NCI-H2171 (cell line): Measurements from ENCODE around the gene APLP2.
A peak's percentile ranks its signal among the peaks of the same experiment; 100 is the strongest.

ENCODE experiments used
- DNase-seq: peaks from one replicate; lab custom pipeline; 2025; lab: John Stamatoyannopoulos, UW

The APLP2 gene

DNA sequence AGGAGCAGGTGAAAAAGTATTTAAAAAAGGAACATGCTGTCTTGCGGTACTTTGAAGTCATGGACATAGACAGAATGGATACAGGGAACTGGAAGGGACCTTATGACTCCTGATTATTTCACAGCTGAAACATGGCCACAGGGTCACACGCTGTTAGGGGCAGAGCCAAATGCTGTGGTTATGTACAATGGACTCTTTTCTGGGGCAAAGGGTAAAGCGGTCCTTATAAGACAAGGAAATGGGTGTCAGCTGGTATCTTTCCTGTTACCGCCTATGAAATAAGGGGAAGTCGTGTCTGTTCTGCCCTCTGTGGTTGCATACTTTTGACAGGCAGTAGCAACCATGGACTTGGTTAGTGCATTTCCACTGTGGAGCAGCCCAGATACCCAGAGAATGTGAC is 77.1 kb downstream of the APLP2 start:
- DNase-seq: no peak

GRCh38 chr11:130148796-130149326 is 79.2 kb downstream of the APLP2 start:
- DNase-seq: no peak

DNA sequence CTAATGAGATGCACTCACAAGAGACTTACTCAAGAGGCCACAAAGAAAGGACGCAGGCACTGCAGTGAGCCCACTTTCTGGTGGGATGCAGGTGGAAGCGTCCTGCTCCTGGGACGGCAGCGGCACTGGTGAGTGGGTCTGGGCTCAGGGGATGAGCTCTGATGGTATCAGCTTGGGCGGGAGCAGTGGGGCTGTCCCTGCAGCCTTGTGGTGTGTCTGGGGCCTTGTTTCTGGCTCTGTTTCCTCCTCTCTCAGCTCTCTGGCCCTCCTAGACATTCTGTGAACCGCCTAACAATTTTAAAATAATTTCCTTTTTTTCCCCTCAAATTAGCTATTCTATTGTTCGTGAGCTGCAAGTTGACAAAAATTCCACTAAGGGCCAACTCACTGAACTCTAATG is 81.1 kb downstream of the APLP2 start:
- no peak for DNase-seq

- no peak for DNase-seq
Measured at GRCh38 chr11:130151196-130151595, 81.5 kb downstream of the APLP2 start.

DNA sequence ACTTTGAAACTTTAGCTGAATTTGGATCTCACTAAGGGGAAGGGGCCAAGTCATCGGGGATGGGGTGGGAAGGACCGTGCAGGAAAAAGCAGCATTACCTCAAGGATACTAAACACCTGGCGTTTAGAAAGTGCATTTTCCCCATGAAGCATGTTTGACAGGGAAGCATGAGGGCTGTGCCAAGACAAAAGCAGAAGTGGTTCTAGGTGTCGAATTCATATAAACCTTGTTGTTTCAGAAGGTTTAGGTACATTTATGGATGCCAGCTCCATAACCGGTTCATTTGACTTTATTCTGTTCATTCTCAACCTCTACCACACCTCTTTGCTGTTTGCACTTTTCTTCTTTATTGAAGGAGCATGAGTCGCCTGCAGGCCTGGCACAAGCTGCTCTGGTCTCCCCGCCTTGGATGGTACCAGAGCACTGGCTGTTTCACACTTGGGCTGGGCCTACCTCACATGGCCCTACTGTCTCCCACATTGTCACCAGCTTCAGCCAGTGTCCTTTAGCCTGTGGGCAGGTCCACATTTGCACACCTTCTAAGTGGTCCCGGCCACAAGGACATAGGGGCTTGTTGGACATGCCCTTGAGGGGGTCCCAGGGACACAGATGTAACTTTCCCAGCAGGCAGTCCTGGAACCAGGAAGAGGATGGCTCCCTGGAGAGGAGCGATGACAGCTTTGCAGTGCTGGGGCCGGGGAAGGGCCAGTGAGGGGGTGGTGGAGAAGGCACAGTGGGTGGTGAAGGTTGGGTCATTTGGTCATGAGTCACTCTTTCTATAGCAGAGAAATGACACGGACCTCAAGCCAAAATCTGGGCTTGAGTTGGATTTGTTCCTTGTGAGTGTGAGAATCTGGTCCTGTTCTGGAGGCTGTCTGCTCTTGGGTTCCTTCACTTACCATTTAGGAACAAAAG is 86.7 kb downstream of the APLP2 start:
- no peak for DNase-seq

- DNase-seq: no peak
Measured at GRCh38 chr11:130157101-130157500, 87.4 kb downstream of the APLP2 start.

DNA sequence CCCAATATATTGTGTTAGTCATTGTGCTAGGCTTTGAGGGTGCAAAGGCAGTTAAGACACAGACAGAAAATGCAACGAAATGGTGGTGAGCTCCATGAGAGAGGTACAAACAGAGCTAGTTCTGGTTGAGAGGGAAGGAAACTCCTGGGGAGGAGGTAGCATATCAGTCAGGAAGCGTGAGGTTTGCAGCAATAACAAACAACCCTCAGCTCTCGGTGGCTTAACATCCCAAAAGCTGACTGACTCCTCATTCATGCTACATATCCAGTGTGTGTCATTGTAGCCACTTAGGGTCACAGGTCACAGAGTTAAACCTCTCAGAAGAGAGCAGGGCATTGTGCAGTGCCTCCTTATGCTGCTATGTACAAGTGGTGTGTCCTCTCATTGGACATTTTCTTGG is 88.1 kb downstream of the APLP2 start:
- DNase-seq: no peak

- DNase-seq: no peak
Measured at GRCh38 chr11:130159139-130159538, 89.4 kb downstream of the APLP2 start.

DNA sequence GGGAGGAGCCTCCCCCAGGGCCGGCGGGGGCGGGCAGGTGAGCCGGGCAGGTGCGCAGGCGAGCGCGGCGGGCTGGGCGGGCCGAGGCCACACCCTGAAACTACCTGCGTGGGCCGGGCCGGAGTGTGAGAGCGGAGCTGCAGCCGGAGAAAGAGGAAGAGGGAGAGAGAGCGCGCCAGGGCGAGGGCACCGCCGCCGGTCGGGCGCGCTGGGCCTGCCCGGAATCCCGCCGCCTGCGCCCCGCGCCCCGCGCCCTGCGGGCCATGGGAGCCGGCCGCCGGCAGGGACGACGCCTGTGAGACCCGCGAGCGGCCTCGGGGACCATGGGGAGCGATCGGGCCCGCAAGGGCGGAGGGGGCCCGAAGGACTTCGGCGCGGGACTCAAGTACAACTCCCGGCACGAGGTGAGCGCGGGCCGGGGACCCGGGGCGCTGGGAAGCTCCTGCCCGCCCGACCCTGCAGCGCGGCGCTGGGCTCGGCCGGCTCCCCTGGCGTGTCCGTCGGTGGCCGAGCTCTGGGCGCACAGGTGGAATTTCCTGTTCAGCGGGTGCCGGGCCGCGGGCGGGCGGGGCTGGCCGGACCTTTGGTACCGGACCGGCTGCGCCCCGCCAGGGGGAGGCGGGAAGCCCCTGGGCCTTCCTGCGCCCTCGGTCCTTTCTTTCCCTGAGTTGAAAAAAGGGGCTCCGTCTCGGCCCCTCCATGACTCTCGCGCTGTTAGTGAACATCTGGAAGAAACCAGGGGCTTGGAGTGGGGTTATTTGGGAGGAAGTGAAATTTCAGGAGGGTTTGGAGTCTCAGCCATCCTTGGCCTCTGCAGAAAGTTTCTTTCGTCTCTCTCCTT is 90.2 kb downstream of the APLP2 start, which contains the start of gene ST14:
TSS of gene ST14 (plus strand) at position 126 of the 841 bp plus-strand sequence. CDS start at position 324, 198 bp downstream.
- DNase-seq: peak; percentile 3

DNA sequence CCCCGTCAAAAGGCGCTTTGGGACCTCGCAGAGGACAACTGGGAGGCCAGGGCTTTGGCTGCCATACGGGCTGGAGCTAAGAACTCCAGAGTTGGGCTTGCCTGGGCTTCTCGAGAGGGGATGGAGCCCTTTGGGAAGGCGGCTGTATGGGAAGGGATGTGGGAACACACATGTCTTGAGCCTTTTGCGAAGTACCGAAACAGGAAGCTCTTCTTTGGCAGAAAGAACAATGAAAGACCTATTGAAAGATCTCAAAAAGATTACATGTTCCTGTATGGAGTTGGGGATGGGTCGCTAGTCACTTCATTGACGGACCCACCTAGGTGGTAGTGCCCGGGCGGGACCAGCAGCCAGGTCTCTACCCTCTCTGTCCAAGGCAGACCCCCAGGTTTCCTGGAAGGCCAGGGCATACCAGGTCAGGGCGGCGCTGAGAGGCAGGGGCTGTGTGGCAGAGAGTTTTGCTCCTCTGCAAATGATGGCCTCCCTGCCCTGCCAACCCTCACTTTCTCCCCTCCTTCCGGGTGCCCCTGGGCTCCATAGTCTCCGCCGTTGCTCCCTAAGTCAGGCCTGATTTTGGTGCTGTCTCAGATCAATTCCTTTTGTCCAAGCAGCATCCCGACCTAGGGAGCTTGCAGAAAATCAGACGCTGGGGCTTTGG is 90.9 kb downstream of the APLP2 start:
- DNase-seq: no peak

GRCh38 chr11:130161441-130162145 is 91.9 kb downstream of the APLP2 start:
- DNase-seq: no peak

DNA sequence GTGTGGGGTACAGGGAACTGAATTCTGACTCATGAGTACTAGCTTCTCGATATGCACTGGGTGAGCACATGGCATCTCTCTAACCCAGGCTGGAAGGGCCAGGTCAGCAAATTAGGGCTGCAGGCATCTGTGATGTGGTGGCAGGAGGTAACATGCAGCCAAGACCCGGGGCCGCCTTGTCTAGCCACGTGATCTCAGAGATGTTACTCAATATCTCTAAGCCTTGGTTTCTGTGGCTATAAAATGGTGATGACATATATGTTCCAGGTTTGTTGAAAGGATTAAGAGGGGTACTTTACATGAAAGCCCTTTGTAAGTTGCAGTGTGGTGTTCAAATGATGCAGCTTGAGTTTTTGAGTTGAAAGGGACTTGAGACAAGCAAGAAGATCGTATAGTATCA is 93.0 kb downstream of the APLP2 start:
- no peak for DNase-seq

DNA sequence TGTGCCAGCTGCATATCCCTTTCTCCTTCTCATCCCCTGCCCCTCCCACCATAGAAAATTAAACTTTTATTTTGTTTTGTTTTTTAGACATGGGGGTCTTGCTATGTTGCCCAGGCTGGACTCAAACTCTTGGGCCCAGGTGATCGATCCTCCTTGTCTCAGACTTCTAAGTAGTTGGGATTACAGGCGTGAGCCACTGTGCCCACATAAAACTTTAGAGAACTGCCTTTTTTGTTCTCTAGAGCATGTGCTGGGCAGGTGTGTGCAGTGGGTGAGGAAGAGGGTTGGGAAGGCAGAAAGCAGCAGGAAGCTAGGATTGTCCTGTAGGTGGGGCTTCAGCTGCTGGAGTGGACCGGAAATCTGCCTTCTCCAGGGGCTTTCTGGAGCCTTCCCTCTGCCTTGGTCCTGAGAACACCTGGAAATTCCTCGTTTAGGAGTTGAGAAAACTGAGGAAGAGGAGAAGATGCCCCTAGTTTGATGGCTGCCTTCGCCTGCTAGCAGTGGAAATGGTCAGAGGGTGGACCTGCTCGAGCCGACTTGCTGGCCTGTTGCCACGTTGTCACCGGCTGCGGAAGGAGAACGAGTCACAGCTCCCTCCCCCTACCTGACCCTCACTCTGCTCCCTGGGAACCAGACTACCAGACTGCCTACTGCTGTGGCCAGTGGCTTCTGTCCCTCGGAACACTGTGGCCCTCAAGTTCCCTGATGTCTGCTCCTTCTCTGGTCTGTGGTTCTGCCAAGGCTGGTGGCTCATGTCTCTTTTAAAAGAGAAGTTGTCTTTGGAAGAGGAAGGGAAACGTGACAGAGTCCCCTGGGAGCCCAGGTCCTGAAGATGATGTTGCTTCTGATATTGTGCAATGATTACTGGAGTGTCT is 93.9 kb downstream of the APLP2 start:
- DNase-seq: no peak

DNA sequence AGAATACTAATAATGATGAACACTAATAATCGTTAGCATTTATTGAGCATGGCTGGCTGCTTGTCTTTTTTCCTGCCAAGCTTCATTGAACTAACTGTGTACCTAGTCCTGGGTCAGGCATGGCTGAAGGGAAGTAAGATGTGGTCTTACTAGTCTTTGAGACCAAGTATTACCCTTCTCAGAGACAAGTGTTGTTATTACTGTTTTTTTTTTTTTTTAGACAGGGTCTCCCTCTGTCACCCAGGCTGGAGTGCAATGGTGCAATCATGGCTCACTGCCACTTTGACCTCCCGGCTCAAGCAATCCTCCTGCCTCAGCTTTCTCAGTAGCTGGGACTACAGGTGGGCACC is 94.5 kb downstream of the APLP2 start:
- no peak for DNase-seq

GRCh38 chr11:130165601-130166456 is 96.1 kb downstream of the APLP2 start:
- DNase-seq: no peak

- DNase-seq: peak; percentile 31
Measured at GRCh38 chr11:130166457-130166784, 96.7 kb downstream of the APLP2 start.

DNA sequence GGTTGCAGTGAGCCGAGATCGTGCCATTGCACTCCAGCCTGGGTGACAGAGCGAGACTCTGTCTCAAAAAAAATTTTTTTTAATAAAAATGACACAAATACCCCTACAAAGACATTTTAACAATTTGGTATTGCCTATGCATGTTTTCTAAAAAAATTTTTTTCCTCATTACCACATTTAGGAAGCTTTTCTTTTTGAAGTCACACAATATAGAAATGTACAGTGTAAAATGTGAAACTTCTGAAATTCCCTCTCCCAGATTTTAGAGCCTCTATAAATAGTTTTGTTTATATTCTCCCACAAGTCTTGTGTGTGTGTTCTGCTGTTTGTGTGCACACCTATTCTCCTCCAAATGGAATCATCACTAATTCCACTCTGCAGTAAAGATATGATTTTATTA is 97.5 kb downstream of the APLP2 start:
- no peak for DNase-seq

GRCh38 chr11:130168105-130168504 is 98.4 kb downstream of the APLP2 start:
- DNase-seq: no peak

DNA sequence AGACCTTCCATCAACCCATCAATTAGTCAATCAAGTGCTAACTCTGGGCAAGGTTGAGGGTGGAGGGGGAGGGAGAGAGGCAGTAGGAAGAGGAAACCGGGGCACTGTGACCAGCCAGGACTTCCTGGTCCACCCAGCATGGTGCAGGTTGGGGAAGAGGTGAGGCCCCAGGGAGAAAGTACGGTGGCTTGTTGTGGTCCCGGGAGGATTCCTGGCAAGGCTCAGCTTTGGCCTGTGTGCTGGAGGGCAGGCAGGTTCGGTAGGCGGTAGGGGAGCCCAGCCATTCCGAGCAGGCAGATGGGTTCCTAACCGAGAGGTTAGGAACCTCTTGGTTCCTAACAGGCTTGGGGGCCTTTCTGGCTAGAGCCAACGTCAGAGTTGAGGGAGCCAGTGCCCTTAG is 100.7 kb downstream of the APLP2 start:
- DNase-seq: no peak

DNA sequence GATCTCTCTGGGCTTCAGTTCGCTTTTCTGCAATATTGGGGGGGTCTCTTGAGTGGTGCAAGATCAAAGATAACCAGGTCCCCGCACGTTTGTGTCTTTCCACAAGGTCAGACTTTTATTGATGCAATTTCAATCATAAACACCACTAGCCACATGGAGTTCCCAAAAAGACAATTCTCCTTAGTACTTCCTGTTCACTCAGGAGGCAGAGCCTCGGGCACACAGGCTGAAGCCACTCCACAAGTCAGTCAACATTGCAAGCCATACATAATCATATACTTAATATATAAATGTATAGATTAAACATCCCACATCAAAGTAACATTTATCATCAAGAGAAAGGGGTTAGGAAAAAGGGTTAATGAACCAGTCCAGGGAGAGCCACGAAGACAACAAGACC is 101.8 kb downstream of the APLP2 start:
- DNase-seq: no peak
